GM12878 (cell line): ENCODE measurements around the gene VWA3B. TPM values are rescaled to one million over a fixed set of nuclear protein-coding genes. Genes with fewer than 3 reads are reported as not detected.
"Not testable (repeated sequence)": the region's sequence is repeated elsewhere in the genome, so short reads cannot be mapped to it uniquely, and the experiment has no call there.

Experiments
- ATAC-seq: fragments of 200-7000 bp; cut with Tn5 transposase; 3 replicates; pipeline ENCODE4 v1.9.1; 2020; ENCODE audit warnings: mild to moderate bottlenecking, moderate library complexity
- BruUV-seq: library from RNA; stranded (reverse); fragments of 400-500 nt; replicated peaks from 2 replicates; lab custom pipeline; 2021; lab: Mats Ljungman, UMichigan
- CTCF ChIA-PET: fragments of 300-600 bp; sonication (Branson Sonifier 250); formaldehyde crosslinking; extraction: SDS; loops from one replicate; lab custom pipeline; 2021; ENCODE audit warnings: inconsistent platforms; lab: Yijun Ruan, JAX
- POLR2A ChIA-PET: fragments of 350-600 bp; formaldehyde crosslinking; extraction: SDS; loops from one replicate; lab custom pipeline; 2021; ENCODE audit warnings: inconsistent platforms; lab: Charles Lee
- RAD21 ChIA-PET: fragments of 300-600 bp; sonication (Branson Sonifier 250); formaldehyde crosslinking; loops from one replicate; lab custom pipeline; 2023; ENCODE audit warnings: antibody characterized with exemption; ENCODE audit not compliant: unreplicated experiment; lab: Charles Lee
- SMC1A ChIA-PET: fragments of 300-600 bp; sonication (Branson Sonifier 250); formaldehyde crosslinking; loops from one replicate; lab custom pipeline; 2023; ENCODE audit not compliant: unreplicated experiment, uncharacterized antibody; lab: Charles Lee
- DNase-seq: peaks from one replicate; pipeline ENCODE4 v3.0.0-alpha.2; 2011; ENCODE audit warnings: low read depth, low spot score
- FAIRE-seq: peaks from 3 replicates; lab custom pipeline; 2011; peaks lifted over from hg19 to GRCh38; lab: Jason Lieb, UNC
- H2AFZ ChIP-seq: 2 replicates; pipeline ENCODE4 v1.6.0; 2011; ENCODE audit warnings: low read depth, low read length, control low read depth; ENCODE audit not compliant: control insufficient read depth
- H3K27ac ChIP-seq: 2 replicates; pipeline ENCODE4 v1.5.1; 2011; ENCODE audit warnings: control low read depth; ENCODE audit not compliant: control insufficient read depth, insufficient read depth
- H3K27me3 ChIP-seq, 2 experiments: replicated peaks in 1 of 2; 2 replicates each; pipeline versions ENCODE4 v1.6.0 to v1.6.1; 2011; ENCODE audit warnings: low read length in 1 of 2; ENCODE audit not compliant: control insufficient read depth in 2 of 2, insufficient read depth in 2 of 2
- H3K36me3 ChIP-seq, 2 experiments: 2 replicates each; pipeline ENCODE4 v1.5.1; 2011; ENCODE audit warnings: low read length in 1 of 2; ENCODE audit not compliant: control insufficient read depth in 2 of 2, insufficient read depth in 2 of 2
- H3K4me1 ChIP-seq: 2 replicates; pipeline ENCODE4 v1.6.1; 2011; ENCODE audit warnings: mild to moderate bottlenecking, low read length, moderate library complexity, mixed read lengths; ENCODE audit not compliant: control insufficient read depth, insufficient read depth
- H3K4me2 ChIP-seq: 2 replicates; pipeline ENCODE4 v1.6.0; 2011; ENCODE audit warnings: control low read depth; ENCODE audit not compliant: control insufficient read depth, insufficient read depth
- H3K4me3 ChIP-seq: fragments of 200-600 bp; sonication (generic); 2 replicates; pipeline ENCODE4 v1.5.1; 2016
- H3K79me2 ChIP-seq: 2 replicates; pipeline ENCODE4 v1.6.0; 2011; ENCODE audit warnings: low read length; ENCODE audit not compliant: control insufficient read depth, insufficient read depth
- H3K9ac ChIP-seq: 2 replicates; pipeline ENCODE4 v1.8.0; 2011; ENCODE audit warnings: low read length, control low read depth, mixed read lengths; ENCODE audit not compliant: control insufficient read depth, insufficient read depth
- H3K9me3 ChIP-seq: replicated peaks from 3 replicates; pipeline ENCODE4 v1.5.1; 2011; ENCODE audit warnings: mild to moderate bottlenecking, low read length; ENCODE audit not compliant: control insufficient read depth, insufficient read depth
- H4K20me1 ChIP-seq: 2 replicates; pipeline ENCODE4 v1.6.0; 2011; ENCODE audit not compliant: control insufficient read depth, insufficient read depth
- MYB ChIP-seq: fragments of 150-350 bp; IDR thresholded peaks from 2 replicates; pipeline ENCODE4 v1.6.1; 2014; ENCODE audit warnings: mild to moderate bottlenecking, low read depth, low read length, borderline replicate concordance
- PAX5 ChIP-seq: IDR thresholded peaks from 2 replicates; pipeline ENCODE4 v1.6.1; 2011; ENCODE audit warnings: low read depth, low read length, borderline replicate concordance
- PAX8 ChIP-seq: fragments of 450-650 bp; IDR thresholded peaks from 2 replicates; pipeline ENCODE4 v1.6.1; 2017; ENCODE audit warnings: mild to moderate bottlenecking, moderate library complexity
- RB1 ChIP-seq: fragments of 450-650 bp; formaldehyde crosslinking; IDR thresholded peaks from 2 replicates; pipeline ENCODE4 v1.6.1; 2017; ENCODE audit warnings: mild to moderate bottlenecking, borderline replicate concordance
- TARDBP ChIP-seq: IDR thresholded peaks from 2 replicates; pipeline ENCODE4 v1.6.1; 2016; ENCODE audit warnings: borderline replicate concordance
- WGBS: methylation state at CpG from one replicate; pipeline ENCODE4 v1.1.6; 2016; ENCODE audit warnings: low lambda C conversion rate; ENCODE audit not compliant: insufficient replicate concordance, insufficient coverage; ENCODE audit errors: missing lambda C conversion rate; 5-methylcytosine and 5-hydroxymethylcytosine counted together
- in situ Hi-C: fragments of 300-500 bp; cut with MboI; formaldehyde crosslinking; loops from 9 replicates; pipeline ENCODE4 v1.14.3; 2018; ENCODE audit warnings: mixed read lengths
- intact Hi-C: fragments of 100-400 bp; cut with micrococcal nuclease; formaldehyde crosslinking; loops from one replicate; pipeline ENCODE4 v1.14.2; 2022; ENCODE audit not compliant: unreplicated experiment
- polyA plus RNA-seq, 11 experiments: library from polyadenylated mRNA; depleted of rRNA in 4 of 11; unstranded in 6 of 11; stranded (reverse) in 5 of 11; fragments of >200 nt; fragmentation: Nextera tagmentation in 4 of 11; fragmentation: Illumina TruSeq in 1 of 11; extraction: Ambion mirVana in 4 of 11; extraction: Trizol in 1 of 11; gene quantifications; 1 replicate in 1 of 11; 2 replicates in 10 of 11; pipeline versions ENCODE4 v1.2.1 to v1.2.3, GENCODE V29; 2011 to 2016; ENCODE audit warnings: inconsistent platforms in 2 of 11, missing spikeins in 2 of 11, low read depth in 1 of 11
- total RNA-seq, 4 experiments: library from RNA; depleted of rRNA in 3 of 4; stranded (reverse); fragments of >200 nt in 3 of 4; fragmentation: Illumina TruSeq in 1 of 4; extraction: Trizol in 1 of 4; gene quantifications; 2 replicates each; pipeline versions ENCODE4 v1.2.1 to v1.2.3, GENCODE V29; 2013 to 2021
- TF ChIP-seq, protein P1 (sequence below): fragments of 450-650 bp; IDR thresholded peaks from 2 replicates; pipeline ENCODE4 v1.6.1; 2017; ENCODE audit warnings: mild to moderate bottlenecking, moderate library complexity
- TF ChIP-seq, protein P2 (sequence below): IDR thresholded peaks from 2 replicates; pipeline ENCODE4 v1.6.1; 2012; ENCODE audit warnings: low read depth, low read length, improper control_type of control experiment
- TF ChIP-seq, protein P3 (sequence below): fragments of 450-650 bp; IDR thresholded peaks from 2 replicates; pipeline ENCODE4 v1.6.1; 2018; ENCODE audit warnings: borderline replicate concordance, mild to moderate bottlenecking; ENCODE audit not compliant: partially characterized antibody

VWA3B gene
- total and polyA plus RNA-seq, 10 of the 15 experiments (the other 5 are each of a cell fraction or from before 2014, with no cell fraction given), result 0.04 to 0.86 (median 0.19) TPM; not detected in 4

DNA sequence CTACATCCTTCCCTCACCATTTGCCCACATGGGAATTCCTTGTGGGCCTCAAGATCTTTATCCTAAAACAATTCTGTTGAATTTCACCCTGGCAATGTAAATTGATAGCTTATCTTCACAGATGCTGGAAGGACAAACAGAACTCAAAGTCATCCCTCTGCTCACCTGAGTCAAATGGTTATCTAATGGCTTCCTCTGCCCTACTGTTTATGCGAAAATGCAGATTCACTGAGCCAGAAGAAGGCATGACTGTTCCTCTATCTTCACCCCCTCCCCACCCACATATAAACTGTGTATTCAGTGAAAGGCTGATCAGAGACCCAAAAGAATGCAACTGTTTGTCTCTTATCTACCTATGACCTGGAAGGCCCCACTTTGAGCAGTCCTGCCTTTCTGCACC, 43.9 kb upstream of the VWA3B start (continued):
- TF ChIP-seq PAX8 (no peak), PAX5 (no peak), MYB (no peak), RB1 (no peak), TARDBP (no peak)
- TF ChIP-seq, protein P1, sequence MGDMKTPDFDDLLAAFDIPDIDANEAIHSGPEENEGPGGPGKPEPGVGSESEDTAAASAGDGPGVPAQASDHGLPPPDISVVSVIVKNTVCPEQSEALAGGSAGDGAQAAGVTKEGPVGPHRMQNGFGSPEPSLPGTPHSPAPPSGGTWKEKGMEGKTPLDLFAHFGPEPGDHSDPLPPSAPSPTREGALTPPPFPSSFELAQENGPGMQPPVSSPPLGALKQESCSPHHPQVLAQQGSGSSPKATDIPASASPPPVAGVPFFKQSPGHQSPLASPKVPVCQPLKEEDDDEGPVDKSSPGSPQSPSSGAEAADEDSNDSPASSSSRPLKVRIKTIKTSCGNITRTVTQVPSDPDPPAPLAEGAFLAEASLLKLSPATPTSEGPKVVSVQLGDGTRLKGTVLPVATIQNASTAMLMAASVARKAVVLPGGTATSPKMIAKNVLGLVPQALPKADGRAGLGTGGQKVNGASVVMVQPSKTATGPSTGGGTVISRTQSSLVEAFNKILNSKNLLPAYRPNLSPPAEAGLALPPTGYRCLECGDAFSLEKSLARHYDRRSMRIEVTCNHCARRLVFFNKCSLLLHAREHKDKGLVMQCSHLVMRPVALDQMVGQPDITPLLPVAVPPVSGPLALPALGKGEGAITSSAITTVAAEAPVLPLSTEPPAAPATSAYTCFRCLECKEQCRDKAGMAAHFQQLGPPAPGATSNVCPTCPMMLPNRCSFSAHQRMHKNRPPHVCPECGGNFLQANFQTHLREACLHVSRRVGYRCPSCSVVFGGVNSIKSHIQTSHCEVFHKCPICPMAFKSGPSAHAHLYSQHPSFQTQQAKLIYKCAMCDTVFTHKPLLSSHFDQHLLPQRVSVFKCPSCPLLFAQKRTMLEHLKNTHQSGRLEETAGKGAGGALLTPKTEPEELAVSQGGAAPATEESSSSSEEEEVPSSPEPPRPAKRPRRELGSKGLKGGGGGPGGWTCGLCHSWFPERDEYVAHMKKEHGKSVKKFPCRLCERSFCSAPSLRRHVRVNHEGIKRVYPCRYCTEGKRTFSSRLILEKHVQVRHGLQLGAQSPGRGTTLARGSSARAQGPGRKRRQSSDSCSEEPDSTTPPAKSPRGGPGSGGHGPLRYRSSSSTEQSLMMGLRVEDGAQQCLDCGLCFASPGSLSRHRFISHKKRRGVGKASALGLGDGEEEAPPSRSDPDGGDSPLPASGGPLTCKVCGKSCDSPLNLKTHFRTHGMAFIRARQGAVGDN, result no peak
- TF ChIP-seq, protein P2, sequence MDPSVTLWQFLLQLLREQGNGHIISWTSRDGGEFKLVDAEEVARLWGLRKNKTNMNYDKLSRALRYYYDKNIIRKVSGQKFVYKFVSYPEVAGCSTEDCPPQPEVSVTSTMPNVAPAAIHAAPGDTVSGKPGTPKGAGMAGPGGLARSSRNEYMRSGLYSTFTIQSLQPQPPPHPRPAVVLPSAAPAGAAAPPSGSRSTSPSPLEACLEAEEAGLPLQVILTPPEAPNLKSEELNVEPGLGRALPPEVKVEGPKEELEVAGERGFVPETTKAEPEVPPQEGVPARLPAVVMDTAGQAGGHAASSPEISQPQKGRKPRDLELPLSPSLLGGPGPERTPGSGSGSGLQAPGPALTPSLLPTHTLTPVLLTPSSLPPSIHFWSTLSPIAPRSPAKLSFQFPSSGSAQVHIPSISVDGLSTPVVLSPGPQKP, result no peak
- TF ChIP-seq, protein P3, sequence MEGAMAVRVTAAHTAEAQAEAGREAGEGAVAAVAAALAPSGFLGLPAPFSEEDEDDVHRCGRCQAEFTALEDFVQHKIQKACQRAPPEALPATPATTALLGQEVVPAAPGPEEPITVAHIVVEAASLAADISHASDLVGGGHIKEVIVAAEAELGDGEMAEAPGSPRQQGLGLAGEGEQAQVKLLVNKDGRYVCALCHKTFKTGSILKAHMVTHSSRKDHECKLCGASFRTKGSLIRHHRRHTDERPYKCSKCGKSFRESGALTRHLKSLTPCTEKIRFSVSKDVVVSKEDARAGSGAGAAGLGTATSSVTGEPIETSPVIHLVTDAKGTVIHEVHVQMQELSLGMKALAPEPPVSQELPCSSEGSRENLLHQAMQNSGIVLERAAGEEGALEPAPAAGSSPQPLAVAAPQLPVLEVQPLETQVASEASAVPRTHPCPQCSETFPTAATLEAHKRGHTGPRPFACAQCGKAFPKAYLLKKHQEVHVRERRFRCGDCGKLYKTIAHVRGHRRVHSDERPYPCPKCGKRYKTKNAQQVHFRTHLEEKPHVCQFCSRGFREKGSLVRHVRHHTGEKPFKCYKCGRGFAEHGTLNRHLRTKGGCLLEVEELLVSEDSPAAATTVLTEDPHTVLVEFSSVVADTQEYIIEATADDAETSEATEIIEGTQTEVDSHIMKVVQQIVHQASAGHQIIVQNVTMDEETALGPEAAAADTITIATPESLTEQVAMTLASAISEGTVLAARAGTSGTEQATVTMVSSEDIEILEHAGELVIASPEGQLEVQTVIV, result no peak

DNA sequence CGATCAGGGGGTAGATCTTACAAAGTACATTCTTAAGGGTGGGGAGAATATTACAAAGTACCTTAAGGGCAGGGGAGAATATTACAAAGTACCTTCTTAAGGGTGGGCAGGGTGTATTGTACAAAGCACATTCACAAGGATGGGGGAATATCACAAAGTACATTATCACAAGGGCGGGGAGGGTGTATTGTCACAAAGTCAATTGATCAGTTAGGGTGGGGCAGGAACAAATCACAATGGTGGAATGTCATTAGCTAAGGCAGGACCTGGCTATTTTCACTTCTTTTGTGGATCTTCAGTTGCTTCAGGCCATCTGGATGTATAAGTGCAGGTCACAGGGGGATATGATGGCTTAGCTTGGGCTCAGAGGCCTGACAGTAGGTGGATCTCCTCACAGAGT, 42.2 kb upstream of the VWA3B start:
- SMC1A ChIA-PET, result interaction anchor here (0.7 to 1.4 kb wide), 3 partner anchors 16 to 80 kb away, joined by 3 to 4 read pairs (median 3); no protein-coding TSS in a partner anchor

More for the DNA sequence above, 42.2 kb upstream of the VWA3B start:
- H3K4me2 ChIP-seq, ATAC-seq, H2AFZ ChIP-seq, DNase-seq, H4K20me1 ChIP-seq, BruUV-seq, H3K9me3 ChIP-seq, RAD21 ChIA-PET, in situ Hi-C loops, H3K4me3 ChIP-seq, FAIRE-seq, POLR2A ChIA-PET, H3K27ac ChIP-seq, H3K27me3 ChIP-seq, H3K4me1 ChIP-seq, H3K9ac ChIP-seq, H3K36me3 ChIP-seq, H3K79me2 ChIP-seq, intact Hi-C loops: not testable (repeated sequence)
- CTCF ChIA-PET, result interaction anchor here (1.3 kb wide), 1 partner anchor 19 kb away, joined by 3 read pairs; no protein-coding TSS in a partner anchor
- 50% methylated on average over 2 of the region's 2 CpGs for WGBS
